HL-60/S4 treated with retinoic acid at 250 ng/mL for 4 days and 3 days (cell line): ENCODE results near the gene HHEX.
"Not testable (repeated sequence)": the region's sequence is repeated elsewhere in the genome, so short reads cannot be mapped to it uniquely, and the experiment has no call there.

Source experiments
- in situ Hi-C: fragments of 300-500 bp; cut with MboI; formaldehyde crosslinking; loops from 2 replicates; pipeline ENCODE4 v1.7.0; 2022; ENCODE audit warnings: low sequenced_read_pairs

The HHEX gene

DNA sequence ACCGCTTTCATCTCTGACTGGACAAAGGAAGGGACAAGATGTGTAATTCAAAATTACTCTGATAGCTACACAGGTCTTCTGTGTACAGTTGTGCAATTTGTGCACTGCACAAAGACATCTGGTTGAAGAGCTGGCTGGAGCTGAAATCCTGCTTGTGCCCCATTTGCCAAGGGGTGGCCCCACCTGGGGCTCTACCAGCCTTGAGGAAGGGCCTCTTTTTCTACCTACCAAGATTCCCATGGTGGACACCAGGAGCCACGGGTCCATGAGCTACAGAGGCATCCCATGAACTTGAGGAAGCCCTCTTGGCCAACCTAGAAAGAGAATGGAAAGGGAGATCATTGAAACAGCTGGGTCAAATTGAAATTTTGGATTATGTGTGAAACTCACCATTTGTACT, 43.2 kb downstream of the HHEX start:
- in situ Hi-C loops, result no loop called here

DNA sequence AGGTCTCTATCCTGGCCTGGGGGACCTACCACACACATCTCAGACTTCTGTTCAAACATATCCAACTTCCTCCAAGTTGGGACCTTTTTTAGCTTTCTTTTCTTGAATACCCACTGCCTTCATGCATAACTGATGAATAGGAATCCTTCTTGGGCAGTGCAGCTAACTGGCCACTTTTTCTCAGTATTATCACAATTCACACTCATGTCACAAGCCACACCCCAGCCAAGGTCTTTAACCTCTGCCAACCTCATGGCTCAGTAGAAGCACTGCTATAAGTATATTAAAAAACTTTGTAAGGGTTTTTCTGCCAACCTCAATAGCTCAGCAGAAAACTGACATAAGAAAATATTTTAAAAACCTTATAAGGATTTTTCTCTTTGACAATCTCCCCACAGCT, 44.5 kb downstream of the HHEX start:
- in situ Hi-C loops, result no loop called here

DNA sequence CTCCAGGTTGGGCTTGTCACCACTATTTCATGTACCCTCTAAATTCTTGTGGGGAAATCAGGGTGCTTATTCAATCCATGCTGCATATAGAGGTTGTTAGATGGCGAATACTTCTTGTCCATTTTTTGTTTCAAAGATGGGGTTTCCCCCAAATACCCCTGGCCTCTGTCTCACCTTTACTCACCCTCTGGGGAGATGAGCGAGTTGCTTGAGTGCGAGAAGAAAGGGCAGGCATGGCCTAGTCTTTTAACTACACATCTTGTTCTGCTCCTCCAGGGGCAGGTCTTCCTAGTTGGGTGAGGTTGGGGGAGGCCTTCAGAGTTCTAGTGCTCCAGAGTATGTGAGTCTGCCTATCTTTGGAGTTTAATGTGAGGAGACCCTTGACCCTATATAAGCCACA, 46.2 kb downstream of the HHEX start:
- in situ Hi-C loops, result no loop called here

DNA sequence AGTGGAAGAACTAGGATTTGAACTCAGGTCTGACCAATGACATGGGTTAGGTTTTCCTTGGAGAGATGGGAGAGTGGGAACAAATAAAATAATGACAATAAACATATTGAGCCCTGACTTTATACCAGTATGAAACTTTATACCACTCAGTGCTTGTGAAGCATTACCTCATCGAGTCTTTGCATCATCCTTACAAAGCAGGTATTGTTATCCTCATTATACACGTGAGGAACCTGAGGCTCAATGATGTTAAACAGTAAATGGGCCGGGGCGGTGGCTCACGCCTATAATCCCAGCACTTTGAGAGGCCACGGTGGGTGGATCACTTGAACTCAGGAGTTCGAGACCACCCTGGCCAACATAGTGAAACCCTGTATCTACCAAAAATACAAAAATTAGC, 47.7 kb downstream of the HHEX start:
- in situ Hi-C loops, result no loop called here

DNA sequence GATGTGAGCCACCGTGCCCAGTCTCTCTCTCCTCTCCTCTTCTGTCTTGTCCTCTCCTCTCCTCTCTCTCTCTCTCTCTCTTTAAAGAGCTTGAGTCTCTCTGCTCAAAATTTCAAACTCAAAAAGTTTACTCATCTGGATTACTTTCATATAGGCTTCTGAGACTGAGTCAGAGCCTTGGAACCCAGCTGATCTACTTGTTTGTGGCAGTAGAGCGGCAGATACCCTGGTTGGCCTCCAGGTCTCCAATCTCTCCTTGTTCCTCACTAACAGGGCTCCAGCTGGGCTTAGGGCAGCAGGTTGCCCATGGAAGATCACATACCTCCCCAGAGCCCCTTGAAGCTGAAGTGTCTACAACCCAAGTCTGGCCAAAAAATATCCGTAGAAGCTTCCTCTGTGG, 51.0 kb downstream of the HHEX start:
- in situ Hi-C loops, result no loop called here

DNA sequence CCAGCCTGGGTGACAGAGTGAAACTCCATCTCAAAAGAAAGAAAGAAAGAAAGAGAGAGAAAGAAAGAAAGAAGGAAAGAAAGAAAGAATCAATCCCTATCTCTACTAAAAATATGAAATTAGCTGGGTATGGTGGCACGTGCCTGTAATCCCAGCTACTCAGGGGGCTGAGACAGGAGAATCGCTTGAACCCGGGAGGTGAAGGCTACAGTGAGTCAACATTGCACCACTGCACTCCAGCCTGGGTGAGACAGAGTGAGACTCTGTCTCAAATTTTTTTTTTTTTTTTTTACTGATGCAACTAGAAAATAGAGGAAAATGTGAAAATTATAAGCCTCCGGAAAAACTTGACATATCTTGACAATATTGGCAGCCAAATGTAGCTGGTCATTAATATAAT, 52.0 kb downstream of the HHEX start:
- in situ Hi-C loops, result not testable (repeated sequence)

DNA sequence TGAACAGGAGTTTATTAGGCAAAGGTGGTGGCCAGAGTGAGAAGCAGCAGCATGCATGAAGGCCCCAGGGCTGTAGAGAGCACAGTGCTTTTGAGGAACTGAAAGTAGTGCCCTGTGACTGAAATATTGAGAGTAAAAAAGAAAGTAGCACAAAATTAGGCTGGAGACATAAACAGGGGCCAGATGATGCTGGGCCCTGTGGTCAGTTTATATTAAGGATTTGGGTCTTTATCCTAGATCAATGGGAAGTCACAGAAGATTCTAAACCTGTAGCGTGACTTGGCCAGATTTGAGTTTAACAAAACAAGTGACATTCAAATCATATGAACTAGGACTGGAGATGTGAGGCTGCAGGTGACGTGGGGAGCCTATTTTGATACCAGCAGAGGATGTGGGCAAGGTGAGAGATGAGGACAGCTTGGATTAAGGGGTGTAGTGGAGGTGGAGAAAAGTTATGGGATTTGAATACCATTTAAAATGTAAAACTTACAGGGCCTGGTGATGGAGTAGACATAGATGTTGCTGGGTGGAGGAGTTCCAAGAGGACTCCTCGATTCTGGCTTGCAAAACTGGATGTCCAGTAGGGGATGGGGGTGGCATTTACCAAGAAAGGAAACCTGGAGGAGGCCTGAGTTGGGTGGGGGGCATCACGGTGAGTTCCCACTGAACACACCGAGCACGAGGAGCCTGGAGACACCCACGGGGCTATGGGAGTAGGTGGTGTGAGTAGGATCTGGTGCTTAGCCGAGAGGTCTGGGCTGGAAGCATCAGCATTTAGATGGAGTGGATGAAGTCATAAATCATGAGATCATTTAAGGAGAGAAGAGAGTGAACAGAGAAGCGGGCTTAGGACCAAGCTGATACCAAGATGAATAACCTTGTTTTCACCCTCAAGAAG, 52.8 kb downstream of the HHEX start:
- in situ Hi-C loops, result no loop called here
